OCI-LY1 (cell line): Measurements from ENCODE around the gene UBAP1.

Experiments used
- H2AFZ ChIP-seq: fragments of 200-600 bp; sonication (generic), shearing (Covaris generic); 2 replicates; pipeline ENCODE4 v1.6.0; 2014; ENCODE audit warnings: antibody characterized with exemption, mild to moderate bottlenecking, low read length
- H3F3A ChIP-seq: fragments of 200-600 bp; sonication (generic), shearing (Covaris generic); 2 replicates; pipeline ENCODE4 v1.6.0; 2014; ENCODE audit warnings: mild to moderate bottlenecking, antibody characterized with exemption, low read length, moderate library complexity; ENCODE audit not compliant: insufficient read depth
- H3K27ac ChIP-seq: fragments of 200-600 bp; sonication (generic); 2 replicates; pipeline ENCODE4 v1.5.1; 2014; ENCODE audit warnings: low read length, mixed run types, mild to moderate bottlenecking, low read depth; ENCODE audit not compliant: poor library complexity, severe bottlenecking
- H3K27me3 ChIP-seq: fragments of 200-600 bp; sonication (generic); 2 replicates; pipeline ENCODE4 v1.6.0; 2014; ENCODE audit warnings: antibody characterized with exemption, mild to moderate bottlenecking, low read length, moderate library complexity; ENCODE audit not compliant: insufficient read depth
- H3K36me3 ChIP-seq: fragments of 200-600 bp; sonication (generic); 2 replicates; pipeline ENCODE4 v1.6.1; 2014; ENCODE audit warnings: mild to moderate bottlenecking, antibody characterized with exemption, low read length, moderate library complexity, mixed read lengths; ENCODE audit not compliant: insufficient read depth
- H3K4me1 ChIP-seq: fragments of 200-600 bp; sonication (generic); 2 replicates; pipeline ENCODE4 v1.5.1; 2014; ENCODE audit warnings: mild to moderate bottlenecking, low read length, moderate library complexity; ENCODE audit not compliant: insufficient read depth, severe bottlenecking
- H3K4me2 ChIP-seq: fragments of 200-600 bp; sonication (generic), shearing (Covaris generic); 2 replicates; pipeline ENCODE4 v1.6.1; 2014; ENCODE audit warnings: low read length
- H3K4me3 ChIP-seq: fragments of 200-600 bp; sonication (generic); 2 replicates; pipeline ENCODE4 v1.5.1; 2014; ENCODE audit warnings: low read length, low read depth, mild to moderate bottlenecking, mixed read lengths; ENCODE audit not compliant: poor library complexity, severe bottlenecking
- H3K79me2 ChIP-seq: fragments of 200-600 bp; shearing (Covaris generic); 2 replicates; pipeline ENCODE4 v1.6.1; 2016; ENCODE audit warnings: mixed run types, low read length, mixed read lengths; ENCODE audit not compliant: insufficient read depth
- H3K9ac ChIP-seq: fragments of 200-600 bp; sonication (generic), shearing (Covaris generic); 2 replicates; pipeline ENCODE4 v1.6.1; 2014; ENCODE audit warnings: mild to moderate bottlenecking, low read length, mixed read lengths
- H3K9me2 ChIP-seq: fragments of 200-600 bp; sonication (generic), shearing (Covaris generic); 2 replicates; pipeline ENCODE4 v1.6.1; 2014; ENCODE audit warnings: low read depth, mild to moderate bottlenecking, low read length, mixed read lengths
- H3K9me3 ChIP-seq: fragments of 200-600 bp; shearing (Covaris generic); 2 replicates; pipeline ENCODE4 v1.6.1; 2014; ENCODE audit warnings: low read length, mixed read lengths
- H4K20me1 ChIP-seq: fragments of 200-600 bp; sonication (generic), shearing (Covaris generic); 2 replicates; pipeline ENCODE4 v1.6.0; 2016; ENCODE audit warnings: mild to moderate bottlenecking, low read length; ENCODE audit not compliant: insufficient read depth
- EZH2 ChIP-seq: fragments of 200-600 bp; sonication (generic), shearing (Covaris generic); IDR thresholded peaks from 2 replicates; pipeline ENCODE4 v1.8.0; 2017; ENCODE audit warnings: borderline replicate concordance, mixed run types, mild to moderate bottlenecking, antibody characterized with exemption, low read length, moderate library complexity, mixed read lengths
- TF ChIP-seq, protein P1 (sequence below): fragments of 200-600 bp; sonication (generic), shearing (Covaris generic); IDR thresholded peaks from 2 replicates; pipeline ENCODE4 v1.5.1; 2017; ENCODE audit warnings: mild to moderate bottlenecking, antibody characterized with exemption, low read length, moderate library complexity, mixed read lengths

Gene UBAP1

GRCh38 chr9:34185778-34186551 is 7.1 kb downstream of the UBAP1 start:
- Histone ChIP-seq H3K27ac (peak overlapping the region; percentile 29), H3K27me3 (no peaks in the 10 kb centered on the region), H2AFZ (no peak overlapping the region), H3K4me2 (peak overlapping the region; percentile 9; the same call in 1 of the 2 replicates), H3F3A (no peaks in the 10 kb centered on the region), H3K79me2 (peaks cover 81% of the 10 kb centered on the region), H3K9ac (no peak overlapping the region), H3K4me1 (peaks cover 39% of the 10 kb centered on the region), H3K4me3 (no peak overlapping the region), H3K9me2 (no peaks in the 10 kb centered on the region), H3K36me3 (peaks cover 21% of the 10 kb centered on the region), H4K20me1 (no peaks in the 10 kb centered on the region), H3K9me3 (no peaks in the 10 kb centered on the region)
- no peak for TF ChIP-seq EZH2
- TF ChIP-seq, protein P1, sequence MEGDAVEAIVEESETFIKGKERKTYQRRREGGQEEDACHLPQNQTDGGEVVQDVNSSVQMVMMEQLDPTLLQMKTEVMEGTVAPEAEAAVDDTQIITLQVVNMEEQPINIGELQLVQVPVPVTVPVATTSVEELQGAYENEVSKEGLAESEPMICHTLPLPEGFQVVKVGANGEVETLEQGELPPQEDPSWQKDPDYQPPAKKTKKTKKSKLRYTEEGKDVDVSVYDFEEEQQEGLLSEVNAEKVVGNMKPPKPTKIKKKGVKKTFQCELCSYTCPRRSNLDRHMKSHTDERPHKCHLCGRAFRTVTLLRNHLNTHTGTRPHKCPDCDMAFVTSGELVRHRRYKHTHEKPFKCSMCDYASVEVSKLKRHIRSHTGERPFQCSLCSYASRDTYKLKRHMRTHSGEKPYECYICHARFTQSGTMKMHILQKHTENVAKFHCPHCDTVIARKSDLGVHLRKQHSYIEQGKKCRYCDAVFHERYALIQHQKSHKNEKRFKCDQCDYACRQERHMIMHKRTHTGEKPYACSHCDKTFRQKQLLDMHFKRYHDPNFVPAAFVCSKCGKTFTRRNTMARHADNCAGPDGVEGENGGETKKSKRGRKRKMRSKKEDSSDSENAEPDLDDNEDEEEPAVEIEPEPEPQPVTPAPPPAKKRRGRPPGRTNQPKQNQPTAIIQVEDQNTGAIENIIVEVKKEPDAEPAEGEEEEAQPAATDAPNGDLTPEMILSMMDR: no peak

DNA sequence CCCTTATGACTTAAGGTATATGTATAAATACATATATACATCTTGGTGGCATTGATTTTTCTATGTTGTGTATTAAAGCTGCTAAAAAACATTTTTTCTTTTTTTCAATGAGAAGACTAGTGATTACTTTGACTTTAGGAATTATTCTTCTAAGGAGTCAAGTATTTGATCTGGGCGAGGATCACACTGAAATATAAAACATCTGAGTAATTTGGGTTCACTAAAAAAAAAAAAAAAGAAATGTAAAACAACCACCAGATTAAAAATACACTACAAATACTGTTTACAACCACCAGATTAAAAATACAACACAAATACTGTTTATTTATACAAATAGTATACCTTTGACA is 9.0 kb downstream of the UBAP1 start:
- Histone ChIP-seq H2AFZ (no peak overlapping the region), H4K20me1 (no peaks in the 10 kb centered on the region), H3F3A (no peaks in the 10 kb centered on the region), H3K27ac (no peak overlapping the region), H3K4me1 (peaks cover 57% of the 10 kb centered on the region), H3K9me3 (no peaks in the 10 kb centered on the region), H3K9ac (0 out of 2 replicates have a peak overlapping the region, but pooled peaks have one; percentile 2), H3K27me3 (no peaks in the 10 kb centered on the region), H3K9me2 (no peaks in the 10 kb centered on the region), H3K4me3 (no peak overlapping the region), H3K4me2 (no peak overlapping the region), H3K36me3 (peaks cover 21% of the 10 kb centered on the region), H3K79me2 (peaks cover 86% of the 10 kb centered on the region)
- TF ChIP-seq EZH2: no peak
- TF ChIP-seq, protein P1: no peak

DNA sequence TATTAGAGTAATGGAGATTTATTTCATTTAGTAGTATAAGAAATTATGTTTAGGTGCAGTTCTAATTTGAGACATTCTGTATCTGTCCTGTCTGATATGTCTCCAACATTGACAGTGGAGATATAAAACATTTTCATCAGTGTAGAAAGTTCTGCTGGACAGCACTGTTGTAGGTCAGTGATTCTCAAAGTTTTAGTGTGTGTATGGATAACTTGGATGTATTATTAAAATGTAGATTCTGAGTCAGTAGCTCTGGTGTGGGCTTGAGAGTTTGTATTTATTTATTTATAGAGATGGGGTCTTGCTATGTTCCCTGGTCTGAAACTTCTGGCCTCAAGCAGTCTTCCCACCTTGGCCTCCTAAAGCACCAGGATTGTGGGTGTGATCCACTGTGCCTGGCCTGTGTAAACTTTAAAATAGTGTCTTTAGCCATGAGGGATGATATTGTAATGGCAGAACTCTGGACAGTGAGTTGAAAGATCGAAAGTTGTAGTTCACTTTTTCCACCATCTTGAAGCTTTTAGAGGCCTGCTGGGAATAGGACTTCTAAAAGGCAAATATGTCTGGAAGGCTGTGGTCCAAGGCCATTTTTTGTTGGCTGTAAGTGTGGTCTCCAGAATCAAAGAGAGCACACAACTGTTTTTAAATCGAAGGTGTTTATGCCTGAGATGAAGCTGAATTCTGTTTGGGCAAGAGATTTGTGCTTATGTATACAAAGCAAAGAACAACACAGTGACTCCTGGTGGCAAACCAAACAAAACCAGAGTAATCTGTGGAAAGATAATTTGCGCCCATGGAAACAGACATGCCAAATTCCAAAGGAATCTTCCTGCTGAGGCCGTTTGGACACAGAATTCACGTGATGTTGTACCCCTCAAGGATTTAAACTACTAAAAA is 12.4 kb downstream of the UBAP1 start:
- Histone ChIP-seq H3K36me3 (no peaks in the 10 kb centered on the region; the same call in 1 of the 2 replicates), H3K4me1 (peaks cover 62% of the 10 kb centered on the region), H3K4me3 (no peak overlapping the region), H3K79me2 (peaks cover 94% of the 10 kb centered on the region), H3K27ac (peak overlapping the region; percentile 56), H3K9me3 (no peaks in the 10 kb centered on the region), H3K27me3 (no peaks in the 10 kb centered on the region), H3K4me2 (peak overlapping the region; percentile 14; the same call in 1 of the 2 replicates), H3F3A (no peaks in the 10 kb centered on the region), H3K9me2 (no peaks in the 10 kb centered on the region), H2AFZ (no peak overlapping the region), H4K20me1 (no peaks in the 10 kb centered on the region), H3K9ac (no peak overlapping the region)
- TF ChIP-seq, protein P1: peak; percentile 35; the same call in 1 of the 2 replicates
- no peak for TF ChIP-seq EZH2
